Common myeloid progenitor, CD34-positive (primary cell): Measurements from ENCODE around the gene CCDC200.
A peak's percentile ranks its signal among the peaks of the same experiment; 100 is the strongest.

Experiments used
- CTCF ChIA-PET: fragments of 350-600 bp; sonication (Branson Sonifier 250); formaldehyde crosslinking; loops from one replicate; lab custom pipeline; 2021; ENCODE audit warnings: antibody characterized with exemption; lab: Charles Lee
- POLR2A ChIA-PET: fragments of 350-600 bp; sonication (Branson Sonifier 250); formaldehyde crosslinking; loops from one replicate; lab custom pipeline; 2021; ENCODE audit warnings: antibody characterized with exemption; lab: Charles Lee
- DNase-seq, 3 donors: peaks; one replicate each; pipeline versions ENCODE4 v3.0.0 to v3.0.0-alpha.2; 2013
- H3K27ac ChIP-seq, 2 experiments: 1 replicate in 1 of 2; 2 replicates in 1 of 2; pipeline ENCODE4 v1.7.0; 2013; ENCODE audit warnings: inconsistent platforms in 2 of 2, low read length in 2 of 2, mild to moderate bottlenecking in 2 of 2, low read depth in 1 of 2, moderate library complexity in 1 of 2; ENCODE audit not compliant: severe bottlenecking in 2 of 2, insufficient read depth in 1 of 2, poor library complexity in 1 of 2
- H3K27me3 ChIP-seq, 5 experiments: replicated peaks in 2 of 5; 1 replicate in 3 of 5; 2 replicates in 2 of 5; pipeline versions ENCODE4 v1.6.1 to v1.7.0; 2013; ENCODE audit warnings: low read length in 4 of 5, mild to moderate bottlenecking in 2 of 5, moderate library complexity in 2 of 5, inconsistent platforms in 1 of 5; ENCODE audit not compliant: insufficient read depth in 5 of 5, control insufficient read depth in 4 of 5
- H3K36me3 ChIP-seq, 4 experiments: 1 replicate in 2 of 4; 2 replicates in 2 of 4; pipeline versions ENCODE4 v1.6.1 to v1.7.0; 2013; ENCODE audit warnings: low read length in 3 of 4, control low read depth in 1 of 4, mild to moderate bottlenecking in 1 of 4; ENCODE audit not compliant: control insufficient read depth in 4 of 4, insufficient read depth in 4 of 4
- H3K4me1 ChIP-seq, 4 experiments: 1 replicate in 3 of 4; 2 replicates in 1 of 4; pipeline versions ENCODE4 v1.6.1 to v1.7.1; 2013; ENCODE audit warnings: low read length in 3 of 4, mild to moderate bottlenecking in 3 of 4, control low read depth in 1 of 4, inconsistent platforms in 1 of 4, moderate library complexity in 1 of 4; ENCODE audit not compliant: control insufficient read depth in 4 of 4, insufficient read depth in 4 of 4; ENCODE audit errors: control extremely low read depth in 1 of 4
- H3K4me3 ChIP-seq, 7 experiments: 1 replicate in 4 of 7; 2 replicates in 3 of 7; pipeline versions ENCODE4 v1.5.1 to v1.7.0; 2013; ENCODE audit warnings: mild to moderate bottlenecking in 7 of 7, low read length in 6 of 7, moderate library complexity in 6 of 7, inconsistent platforms in 2 of 7, low read depth in 2 of 7, control low read depth in 1 of 7; ENCODE audit not compliant: insufficient read depth in 4 of 7, control insufficient read depth in 1 of 7; ENCODE audit errors: extremely low read depth in 1 of 7
- H3K9me3 ChIP-seq, 5 experiments: 1 replicate in 4 of 5; 2 replicates in 1 of 5; pipeline versions ENCODE4 v1.6.1 to v1.7.1; 2013; ENCODE audit warnings: low read length in 4 of 5, mild to moderate bottlenecking in 2 of 5, inconsistent platforms in 1 of 5, low read depth in 1 of 5, moderate library complexity in 1 of 5; ENCODE audit not compliant: control insufficient read depth in 4 of 5, insufficient read depth in 2 of 5; ENCODE audit errors: control extremely low read depth in 1 of 5
- WGBS: methylation state at CpG from one replicate; pipeline ENCODE4 v1.1.5; 2013; ENCODE audit not compliant: insufficient coverage; 5-methylcytosine and 5-hydroxymethylcytosine counted together

Gene CCDC200

GRCh38 chr17:43175213-43176118 lies 53.0 kb downstream of the CCDC200 start:
- no peaks in the 10 kb centered on the region for H3K27me3 ChIP-seq
- no peaks in the 10 kb centered on the region for H3K9me3 ChIP-seq
- ChIA-PET POLR2A (no interaction called here), CTCF (interaction anchor here (0.6 kb wide), 1 partner anchor 30 kb away, joined by 3 read pairs; no protein-coding TSS in a partner anchor)
- 100% methylated on average over 2 of the region's 4 CpGs for WGBS
- no peak overlapping the region for H3K4me3 ChIP-seq
- peaks cover 12 to 36% (median 22%) of the 10 kb centered on the region in 4 experiments for H3K4me1 ChIP-seq
- no peak overlapping the region for H3K27ac ChIP-seq
- H3K36me3 ChIP-seq: peaks cover 6 to 33% (median 11%) of the 10 kb centered on the region in 4 experiments
- DNase-seq: no peak

DNA sequence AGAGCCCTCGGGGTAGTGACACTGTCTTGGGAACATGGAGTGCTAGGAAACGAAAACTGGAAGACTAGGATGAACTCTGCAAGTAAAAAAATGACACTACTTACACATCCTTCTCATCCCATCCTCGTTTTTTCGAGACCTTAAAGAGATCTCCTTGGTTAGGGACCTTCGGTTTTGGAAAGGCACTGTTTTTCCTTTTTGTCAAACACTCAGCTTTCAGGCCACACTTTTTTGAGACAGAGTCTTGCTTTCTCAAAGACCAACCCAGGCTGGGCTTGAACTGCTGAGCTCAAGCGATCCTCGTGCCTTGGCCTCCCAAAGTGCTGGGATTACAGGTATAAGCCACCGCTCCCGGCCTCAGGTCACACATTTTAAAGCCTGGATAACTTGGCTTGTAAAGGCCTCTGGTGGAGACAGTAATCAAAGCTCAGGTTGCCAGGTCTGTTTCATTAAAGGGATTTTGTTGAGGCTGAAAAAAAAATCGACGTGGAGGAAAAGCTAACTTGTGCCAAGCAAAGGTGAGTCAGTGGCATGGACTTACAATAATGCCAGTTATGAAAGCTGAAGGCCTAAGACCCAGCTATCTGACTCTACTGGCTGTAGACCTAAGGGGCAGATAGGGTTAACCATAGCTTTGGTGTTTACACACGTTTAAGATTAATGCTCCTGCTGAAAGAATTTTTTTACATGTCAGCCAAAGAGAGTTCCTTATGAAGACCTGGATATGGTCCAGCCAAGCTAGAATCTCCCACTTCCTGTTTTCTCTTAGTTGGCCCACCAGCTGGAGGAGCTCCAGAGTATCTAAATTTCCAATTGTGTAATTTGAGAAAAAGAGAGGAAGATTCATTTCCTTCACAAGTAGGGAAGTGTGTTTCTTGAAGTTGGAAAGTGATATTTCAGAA lies 56.6 kb downstream of the CCDC200 start:
- peaks cover 0 to 9% (median 4%) of the 10 kb centered on the region in 4 experiments for H3K36me3 ChIP-seq
- peak overlapping the region; percentile 54 to 98 (median 86) for H3K4me3 ChIP-seq
- H3K27ac ChIP-seq: peak overlapping the region; percentile 99 to 100
- peaks cover 12 to 51% (median 31%) of the 10 kb centered on the region in 4 experiments for H3K4me1 ChIP-seq
- CTCF ChIA-PET: interaction anchor here (0.5 to 1.6 kb wide), 6 partner anchors 28 to 144 kb away, joined by 3 to 5 read pairs (median 4); partner anchors contain the start of gene TMEM106A
- no peaks in the 10 kb centered on the region for H3K9me3 ChIP-seq
- POLR2A ChIA-PET: interaction anchor here (0.6 to 2.7 kb wide), 8 partner anchors 28 to 189 kb away, joined by 3 to 15 read pairs (median 3); partner anchors contain the start of genes RPL27 and TMEM106A
- H3K27me3 ChIP-seq: no peaks in the 10 kb centered on the region
- WGBS: 28% methylated on average over 10 of the region's 12 CpGs
- DNase-seq: peak; percentile 51 to 65 (median 61)
